ENCODE data around the gene CLNK.

- TF ChIP-seq CTCF (IDR thresholded peaks at IDR 0.05; ENCODE audit: low read depth, low read length, missing input control), result no peak
- no peak for TF ChIP-seq MAX (IDR thresholded peaks at IDR 0.05)
- TF ChIP-seq SP1 (IDR thresholded peaks at IDR 0.05), result no peak
- TF ChIP-seq TAF1 (conservative IDR thresholded peaks at IDR 0.05), result no peak
- TF ChIP-seq YY1 (IDR thresholded peaks at IDR 0.05), result no peak
- TF ChIP-seq JUND (IDR thresholded peaks at IDR 0.05), result no peak
Observed at GRCh38 chr4:10611673-10612072, 72.9 kb downstream of the CLNK start.
